Cardiac fibroblast (primary cell): ENCODE data around the gene SLC36A3.
"Not testable (repeated sequence)": the region's sequence is repeated elsewhere in the genome, so short reads cannot be mapped to it uniquely, and the experiment has no call there.

Source experiments
- DNase-seq, 2 donors: peaks; one replicate each; pipeline versions ENCODE4 v3.0.0 to v3.0.0-alpha.2; 2010; ENCODE audit warnings: low read depth in 2 of 2
- H3K4me3 ChIP-seq, 2 donors: replicated peaks in 1 of 2; 1 replicate in 1 of 2; 2 replicates in 1 of 2; pipeline ENCODE4 v1.5.1; 2011; ENCODE audit warnings: low read depth in 2 of 2, low read length in 2 of 2, mild to moderate bottlenecking in 2 of 2, moderate library complexity in 1 of 2
- TF ChIP-seq, protein P1 (sequence below): IDR thresholded peaks from one replicate; pipeline ENCODE4 v1.5.1; 2011; ENCODE audit warnings: low read depth, mild to moderate bottlenecking, low read length, inconsistent platforms

SLC36A3 gene

DNA sequence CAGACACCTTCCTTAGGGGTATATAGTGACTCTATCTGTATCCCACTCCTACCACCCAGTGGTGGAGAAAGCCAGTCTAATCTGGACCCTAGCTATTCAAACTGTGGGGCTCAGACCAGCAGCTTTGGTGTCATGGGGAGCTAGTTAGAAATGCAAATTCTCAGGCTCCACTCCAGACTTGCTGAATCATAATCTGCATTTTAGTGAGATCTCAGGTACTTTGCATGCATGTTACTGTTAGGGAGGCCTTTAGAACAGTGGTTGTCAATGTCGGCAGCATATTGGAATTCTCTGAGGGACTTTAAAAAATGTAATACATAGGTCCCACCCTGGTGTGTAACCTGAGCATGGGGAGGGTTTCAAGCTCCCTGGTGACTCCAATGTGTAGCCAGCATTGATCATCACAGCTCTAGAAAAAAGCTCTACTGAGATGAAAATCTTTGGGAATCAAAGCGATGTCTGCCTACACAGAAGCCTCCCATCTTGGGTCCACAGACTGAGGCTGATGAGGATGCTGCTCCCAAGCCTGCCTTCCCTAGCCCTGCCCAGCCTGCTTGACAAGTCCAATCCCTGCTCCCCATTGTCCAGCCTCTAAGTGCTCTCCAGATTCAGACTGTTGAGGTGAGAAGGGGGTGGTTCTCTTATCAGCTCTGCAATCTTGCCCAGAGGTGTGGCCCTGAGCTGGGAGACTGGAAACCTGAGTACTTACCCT lies 62.5 kb downstream of the SLC36A3 start:
- no peak for DNase-seq
- TF ChIP-seq, protein P1, sequence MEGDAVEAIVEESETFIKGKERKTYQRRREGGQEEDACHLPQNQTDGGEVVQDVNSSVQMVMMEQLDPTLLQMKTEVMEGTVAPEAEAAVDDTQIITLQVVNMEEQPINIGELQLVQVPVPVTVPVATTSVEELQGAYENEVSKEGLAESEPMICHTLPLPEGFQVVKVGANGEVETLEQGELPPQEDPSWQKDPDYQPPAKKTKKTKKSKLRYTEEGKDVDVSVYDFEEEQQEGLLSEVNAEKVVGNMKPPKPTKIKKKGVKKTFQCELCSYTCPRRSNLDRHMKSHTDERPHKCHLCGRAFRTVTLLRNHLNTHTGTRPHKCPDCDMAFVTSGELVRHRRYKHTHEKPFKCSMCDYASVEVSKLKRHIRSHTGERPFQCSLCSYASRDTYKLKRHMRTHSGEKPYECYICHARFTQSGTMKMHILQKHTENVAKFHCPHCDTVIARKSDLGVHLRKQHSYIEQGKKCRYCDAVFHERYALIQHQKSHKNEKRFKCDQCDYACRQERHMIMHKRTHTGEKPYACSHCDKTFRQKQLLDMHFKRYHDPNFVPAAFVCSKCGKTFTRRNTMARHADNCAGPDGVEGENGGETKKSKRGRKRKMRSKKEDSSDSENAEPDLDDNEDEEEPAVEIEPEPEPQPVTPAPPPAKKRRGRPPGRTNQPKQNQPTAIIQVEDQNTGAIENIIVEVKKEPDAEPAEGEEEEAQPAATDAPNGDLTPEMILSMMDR = no peak
- H3K4me3 ChIP-seq = no peak overlapping the region

DNA sequence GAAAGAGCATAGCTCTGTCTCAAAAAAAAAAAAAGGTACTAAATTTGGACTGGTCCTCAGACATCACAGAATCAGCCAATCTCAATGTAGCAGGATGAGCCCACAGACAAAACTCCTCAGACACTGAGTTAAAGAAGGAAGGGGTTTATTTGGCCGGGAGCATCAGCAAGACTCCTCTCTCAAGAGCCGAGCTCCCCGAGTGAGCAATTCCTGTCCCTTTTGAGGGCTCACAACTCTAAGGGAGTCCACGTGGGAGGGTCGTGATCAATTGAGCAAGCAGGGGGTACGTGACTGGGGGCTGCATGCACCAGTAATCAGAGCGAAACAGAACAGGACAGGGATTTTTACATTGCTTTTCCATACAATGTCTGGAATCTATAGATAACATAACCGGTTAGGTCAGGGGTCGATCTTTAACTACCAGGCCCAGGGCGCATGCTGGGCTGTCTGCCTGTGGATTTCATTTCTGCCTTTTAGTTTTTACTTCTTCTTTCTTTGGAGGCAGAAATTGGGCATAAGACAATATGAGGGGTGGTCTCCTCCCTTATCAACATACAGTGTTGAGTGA lies 63.2 kb downstream of the SLC36A3 start:
- not testable (repeated sequence) for DNase-seq, H3K4me3 ChIP-seq

DNA sequence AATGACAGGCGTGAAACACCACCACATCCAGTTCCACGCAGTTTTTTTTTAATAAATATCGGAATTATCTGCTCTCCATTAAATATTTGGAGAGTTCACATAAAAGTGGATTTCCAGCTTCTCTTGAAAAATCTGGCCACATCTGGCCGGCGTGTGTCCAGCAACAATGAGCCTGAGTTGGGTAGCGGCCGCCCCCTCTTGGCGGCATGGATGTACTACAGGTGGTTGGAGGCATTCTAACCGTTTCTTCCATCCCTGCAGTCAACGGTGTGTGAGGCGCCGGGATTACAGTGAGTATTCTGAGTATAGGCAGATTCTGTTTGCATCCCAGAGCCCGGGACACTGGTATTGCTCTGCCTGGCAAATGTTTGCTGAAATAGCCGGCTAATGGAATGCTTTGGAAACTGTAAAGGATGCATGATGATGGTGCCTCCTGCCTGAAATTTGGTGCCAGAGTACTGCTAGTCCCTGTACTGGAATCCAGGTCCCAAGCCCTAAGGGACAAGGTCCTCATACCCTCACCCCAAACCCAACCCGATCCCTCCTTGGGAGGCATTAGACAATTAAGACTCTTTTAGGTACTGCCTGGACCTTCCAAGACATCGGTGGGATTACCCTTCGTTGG lies 64.2 kb downstream of the SLC36A3 start:
- TF ChIP-seq, protein P1 = peak; percentile 90
- peak; percentile 78 to 87 for DNase-seq
- H3K4me3 ChIP-seq = peak overlapping the region in 1 of 2 donors; percentile 27

- DNase-seq = no peak
- TF ChIP-seq, protein P1 = no peak
- peak overlapping the region in 1 of 2 donors; percentile 13 for H3K4me3 ChIP-seq
Measured at GRCh38 chr5:151238303-151238741, 65.2 kb downstream of the SLC36A3 start.

- no peak overlapping the region for H3K4me3 ChIP-seq
- TF ChIP-seq, protein P1 = no peak
- DNase-seq = no peak
Measured at GRCh38 chr5:151237685-151238084, 65.9 kb downstream of the SLC36A3 start.

- H3K4me3 ChIP-seq = no peak overlapping the region
- TF ChIP-seq, protein P1 = no peak
- no peak for DNase-seq
Measured at GRCh38 chr5:151236888-151237287, 66.7 kb downstream of the SLC36A3 start.

DNA sequence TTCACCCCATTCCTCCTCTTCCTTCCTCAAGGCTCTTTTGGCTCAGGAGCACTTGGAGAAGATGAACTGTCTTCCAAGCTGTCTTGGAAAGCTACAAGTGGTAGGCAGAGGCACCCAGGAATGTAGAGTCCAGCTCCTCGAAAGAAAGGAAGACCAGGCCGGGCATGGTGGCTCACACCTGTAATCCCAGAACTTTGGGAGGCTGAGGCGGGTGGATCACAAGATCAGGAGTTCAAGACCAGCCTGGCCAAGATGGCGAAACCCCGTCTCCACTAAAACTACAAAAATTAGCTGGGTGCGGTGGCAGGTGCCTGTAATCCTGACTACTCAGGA lies 68.4 kb downstream of the SLC36A3 start:
- not testable (repeated sequence) for DNase-seq, H3K4me3 ChIP-seq
